Right lobe of liver (tissue), 4 donors: ENCODE measurements around the gene HYDIN.
"Not testable (repeated sequence)": the region's sequence is repeated elsewhere in the genome, so short reads cannot be mapped to it uniquely, and the experiment has no call there.

ENCODE experiments used
- POLR2A ChIP-seq: fragments of 450-650 bp; IDR thresholded peaks from one replicate; pipeline ENCODE4 v1.6.1; 2017; ENCODE audit warnings: antibody characterized with exemption, mild to moderate bottlenecking
- TF ChIP-seq, protein P1 (sequence below), 4 donors: fragments of 200-600 bp in 3 of 4; fragments of 450-650 bp in 1 of 4; IDR thresholded peaks; one replicate each; pipeline versions ENCODE4 v1.5.1 to v1.8.0; 2016 to 2022; ENCODE audit warnings: antibody characterized with exemption in 4 of 4, mild to moderate bottlenecking in 2 of 4
- donor health status: DM: no; HTN: no; CAD: no.
- donor health status: DM: no; HTN: no; CAD: no.
- donor health status: DM: no; HTN: yes; CAD: no.

DNA sequence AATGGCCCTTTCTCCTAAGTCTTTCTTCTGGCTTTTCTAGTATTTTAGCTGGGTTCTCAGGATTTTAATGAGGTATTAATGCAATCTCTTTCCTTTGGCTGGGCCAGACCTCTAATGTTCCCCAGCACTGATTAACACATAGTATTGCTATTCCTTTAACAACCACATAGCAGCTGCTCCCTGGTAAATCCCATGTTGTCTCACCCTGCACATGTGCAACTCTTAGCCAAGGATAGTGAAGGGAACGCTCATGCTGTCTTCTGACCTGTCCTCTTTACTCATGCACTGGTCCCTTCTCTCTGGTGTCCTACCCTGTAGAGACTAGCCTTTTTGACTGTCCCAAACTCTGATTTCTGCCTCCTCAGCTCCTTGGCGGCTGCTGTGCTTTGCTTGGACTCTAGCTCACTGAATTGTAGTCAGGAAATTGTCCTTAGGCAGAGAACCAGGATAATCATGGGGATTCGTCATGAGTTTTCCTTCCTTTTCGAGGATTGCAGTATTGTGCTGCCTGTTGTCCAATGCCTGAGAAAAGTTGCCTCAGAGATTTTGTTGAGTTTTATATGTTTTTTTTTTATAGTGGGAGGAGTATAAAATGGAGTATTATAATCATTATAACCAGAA is 406.9 kb downstream of the HYDIN start:
- not testable (repeated sequence) for TF ChIP-seq POLR2A
- TF ChIP-seq, protein P1, sequence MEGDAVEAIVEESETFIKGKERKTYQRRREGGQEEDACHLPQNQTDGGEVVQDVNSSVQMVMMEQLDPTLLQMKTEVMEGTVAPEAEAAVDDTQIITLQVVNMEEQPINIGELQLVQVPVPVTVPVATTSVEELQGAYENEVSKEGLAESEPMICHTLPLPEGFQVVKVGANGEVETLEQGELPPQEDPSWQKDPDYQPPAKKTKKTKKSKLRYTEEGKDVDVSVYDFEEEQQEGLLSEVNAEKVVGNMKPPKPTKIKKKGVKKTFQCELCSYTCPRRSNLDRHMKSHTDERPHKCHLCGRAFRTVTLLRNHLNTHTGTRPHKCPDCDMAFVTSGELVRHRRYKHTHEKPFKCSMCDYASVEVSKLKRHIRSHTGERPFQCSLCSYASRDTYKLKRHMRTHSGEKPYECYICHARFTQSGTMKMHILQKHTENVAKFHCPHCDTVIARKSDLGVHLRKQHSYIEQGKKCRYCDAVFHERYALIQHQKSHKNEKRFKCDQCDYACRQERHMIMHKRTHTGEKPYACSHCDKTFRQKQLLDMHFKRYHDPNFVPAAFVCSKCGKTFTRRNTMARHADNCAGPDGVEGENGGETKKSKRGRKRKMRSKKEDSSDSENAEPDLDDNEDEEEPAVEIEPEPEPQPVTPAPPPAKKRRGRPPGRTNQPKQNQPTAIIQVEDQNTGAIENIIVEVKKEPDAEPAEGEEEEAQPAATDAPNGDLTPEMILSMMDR (IDR thresholded peaks at IDR 0.05): not testable (repeated sequence)
